GM19025 (cell line): ENCODE measurements around the gene FUNDC2.

Source experiments
- ATAC-seq: cut with Tn5 transposase; IDR thresholded peaks from one replicate; pipeline ENCODE4 v1.9.1; 2021; ENCODE audit warnings: mild to moderate bottlenecking, low read depth, moderate library complexity; ENCODE audit not compliant: unreplicated experiment

FUNDC2 gene

DNA sequence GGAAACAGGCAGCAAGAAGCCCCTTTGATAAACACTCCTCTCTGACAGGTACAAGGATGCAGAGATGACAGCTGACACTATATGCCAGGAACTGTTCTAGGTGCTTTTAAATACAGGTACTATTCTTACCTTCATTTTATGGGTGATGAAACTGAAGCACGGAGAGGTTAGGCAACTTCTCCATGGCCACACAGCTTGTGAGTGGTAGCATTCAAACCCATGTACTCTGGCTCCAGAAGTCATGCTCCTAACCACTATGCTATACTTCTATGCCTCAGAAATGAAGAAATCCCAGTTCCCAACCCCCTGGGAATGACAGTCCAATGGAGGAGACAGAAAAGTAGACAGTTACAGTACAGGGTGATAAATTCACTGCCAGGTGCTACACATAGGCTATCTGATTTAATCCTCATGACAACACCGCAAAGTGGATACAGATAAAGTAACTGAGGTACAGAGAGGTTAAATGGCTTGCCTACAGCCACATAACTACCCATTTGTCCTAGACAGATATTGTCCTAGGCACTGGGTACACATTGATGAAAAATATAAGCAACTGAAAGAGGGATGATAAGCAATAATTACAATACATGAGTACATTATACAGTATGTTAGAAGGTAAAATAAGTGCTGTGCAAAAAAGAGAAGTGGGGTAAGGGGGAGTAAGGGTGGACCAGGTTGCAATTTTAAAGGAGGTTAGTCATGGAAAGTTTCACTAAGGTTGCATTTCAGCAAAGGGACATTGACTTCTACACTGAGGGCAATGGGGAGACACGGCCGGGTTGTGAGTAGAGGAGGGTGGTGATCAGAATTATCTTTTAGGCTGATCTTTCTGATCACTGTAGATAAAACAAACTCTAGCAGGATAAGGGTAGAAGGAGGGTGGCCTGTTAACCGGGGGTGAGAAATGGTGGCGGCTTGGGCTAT lies 2.5 kb upstream of the FUNDC2 start:
- no peak for ATAC-seq

DNA sequence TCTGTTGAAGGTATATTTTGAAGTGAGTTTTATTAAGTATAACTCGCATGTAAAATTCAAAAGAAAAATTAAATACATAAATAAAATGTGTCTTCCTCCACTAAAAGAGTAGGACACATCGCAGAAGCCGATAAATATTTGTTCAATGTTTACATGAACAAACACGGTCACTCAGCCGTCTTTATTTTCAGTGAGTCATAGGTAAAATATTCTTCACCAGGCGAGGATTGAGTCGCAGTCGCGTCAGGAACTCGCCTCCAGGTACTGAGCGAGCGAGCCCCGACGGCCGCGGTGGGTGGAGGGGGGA lies 271 bp upstream of the FUNDC2 start:
- no peak for ATAC-seq

DNA sequence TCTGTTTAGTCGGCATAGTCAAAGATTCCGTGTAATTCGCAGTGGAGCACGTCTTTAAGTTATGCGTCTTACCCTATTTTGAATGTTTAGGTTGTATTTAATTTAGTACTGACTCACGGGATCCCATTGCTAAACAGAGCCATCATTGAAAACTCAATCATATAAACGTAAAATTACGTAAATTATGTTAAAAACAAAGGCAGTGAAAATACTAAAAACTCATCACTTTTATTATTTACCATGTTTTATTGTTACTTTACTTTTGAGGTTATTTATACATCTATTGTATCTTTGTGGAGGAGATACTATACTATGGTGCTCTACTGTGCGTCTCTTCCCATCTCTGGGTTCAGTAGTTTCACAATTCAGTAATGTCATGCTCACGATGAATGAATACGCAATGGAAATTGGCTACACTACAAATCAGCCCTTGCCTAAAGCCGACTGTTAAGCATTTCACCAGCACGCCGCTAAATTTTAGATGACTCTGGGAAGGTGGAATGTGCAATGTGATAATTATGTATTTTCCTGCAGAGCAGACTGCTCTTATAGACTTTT lies 944 bp downstream of the FUNDC2 start:
- ATAC-seq = no peak

DNA sequence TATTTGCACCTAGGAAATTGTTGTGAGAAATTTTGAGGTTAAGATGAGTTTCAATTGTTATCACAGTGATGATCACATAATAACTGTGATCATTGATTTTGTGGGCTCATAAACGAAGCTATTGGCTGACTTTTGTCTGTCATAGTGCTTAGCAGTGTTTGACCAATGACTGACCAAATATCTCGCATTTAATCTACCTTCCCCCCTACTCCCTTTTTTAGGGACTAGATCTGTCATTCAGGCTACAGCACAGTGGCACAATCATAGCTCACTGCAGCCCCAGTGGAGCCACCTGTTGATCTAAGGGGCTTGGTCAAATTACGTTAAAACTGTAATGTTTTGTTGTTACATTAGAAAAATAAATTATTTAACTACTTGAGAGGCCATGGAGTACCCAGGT lies 1.5 kb downstream of the FUNDC2 start:
- no peak for ATAC-seq

DNA sequence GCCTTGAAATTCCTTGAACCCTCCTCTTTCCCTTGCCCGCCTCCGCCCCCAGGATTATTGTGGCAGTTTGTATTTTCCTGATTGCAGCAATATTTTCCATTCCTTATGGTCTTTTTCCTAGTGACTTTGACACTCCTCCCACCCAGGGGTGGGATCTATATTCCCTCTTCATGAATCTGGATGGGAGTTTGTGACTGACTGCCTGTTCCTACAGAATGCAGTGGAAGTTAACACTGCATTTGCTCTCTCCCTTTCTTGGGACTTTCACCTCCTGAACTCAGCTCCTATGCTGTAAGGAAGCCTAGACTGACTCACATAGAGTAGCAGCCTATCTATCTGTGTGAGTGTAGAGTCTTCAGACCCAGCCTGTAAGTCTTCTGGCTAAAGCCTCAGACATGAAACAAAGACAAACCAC lies 2.2 kb downstream of the FUNDC2 start:
- ATAC-seq = no peak

DNA sequence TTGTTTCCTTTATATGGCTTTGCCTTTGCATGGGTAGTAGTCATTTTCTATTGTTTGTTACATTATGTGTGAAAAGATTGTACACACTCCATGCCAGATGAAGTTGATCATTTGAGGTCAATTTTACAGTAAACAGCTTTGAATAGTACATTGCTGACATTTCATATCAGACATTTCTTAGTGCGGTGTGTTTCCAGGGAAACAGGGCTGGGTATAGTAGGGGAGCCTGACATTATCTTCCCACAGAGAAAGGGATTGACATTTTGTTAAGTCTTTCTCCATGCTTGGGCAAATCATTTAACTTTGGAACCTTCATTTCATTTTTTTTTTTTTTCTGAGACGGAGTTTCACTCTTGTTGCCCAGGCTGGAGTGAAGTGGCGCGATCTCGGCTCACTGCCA lies 5.0 kb downstream of the FUNDC2 start:
- no peak for ATAC-seq

DNA sequence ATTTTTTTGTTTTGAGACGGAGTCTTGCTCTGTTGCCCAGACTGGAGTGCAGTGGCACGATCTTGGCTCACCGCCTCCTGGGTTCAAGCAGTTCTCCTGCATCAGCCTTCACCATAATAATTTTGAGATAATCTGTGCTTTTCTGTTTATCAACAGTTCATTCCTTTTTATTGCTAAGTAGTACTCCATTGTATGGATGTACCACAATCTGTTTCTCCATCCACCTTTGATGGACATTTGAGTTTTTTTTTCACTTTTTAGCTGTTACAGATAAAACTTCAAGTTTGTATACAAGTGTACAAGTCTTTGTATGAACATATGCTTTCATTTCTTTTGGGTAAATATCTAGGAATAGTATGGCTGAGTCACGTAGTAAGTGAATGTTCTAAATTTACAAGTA lies 9.0 kb downstream of the FUNDC2 start:
- no peak for ATAC-seq

DNA sequence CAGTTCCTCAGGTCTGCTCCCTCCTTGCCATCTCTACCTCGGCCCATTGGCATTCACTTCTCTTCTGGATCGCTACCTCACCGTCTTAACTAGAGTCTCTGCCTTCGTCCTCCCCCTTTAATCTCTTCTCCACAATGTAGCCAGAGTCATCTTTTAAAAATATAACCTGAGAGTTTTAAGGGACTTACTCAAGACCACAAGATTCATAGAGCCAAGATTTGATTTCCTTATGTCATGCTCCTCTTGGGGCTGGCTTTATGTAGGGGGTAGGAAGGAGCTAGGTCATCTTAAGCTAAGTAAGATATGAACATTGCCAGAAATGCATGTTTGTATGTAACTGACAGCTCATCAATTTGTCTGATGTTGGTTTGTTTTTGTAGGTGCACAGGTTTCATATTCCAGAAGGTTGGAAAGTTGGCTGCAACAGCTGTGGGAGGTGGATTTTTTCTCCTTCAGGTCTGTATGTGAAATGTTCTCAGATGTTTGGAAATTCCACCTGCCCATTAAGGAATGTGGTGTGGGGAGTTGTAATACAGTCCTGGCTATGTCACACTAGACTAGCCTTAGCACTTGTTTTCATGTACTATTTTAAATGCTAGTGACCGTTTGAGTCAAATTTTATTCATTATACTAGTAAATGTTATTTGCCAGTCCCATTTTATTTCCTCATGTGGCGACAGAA lies 19.6 kb downstream of the FUNDC2 start:
- no peak for ATAC-seq

DNA sequence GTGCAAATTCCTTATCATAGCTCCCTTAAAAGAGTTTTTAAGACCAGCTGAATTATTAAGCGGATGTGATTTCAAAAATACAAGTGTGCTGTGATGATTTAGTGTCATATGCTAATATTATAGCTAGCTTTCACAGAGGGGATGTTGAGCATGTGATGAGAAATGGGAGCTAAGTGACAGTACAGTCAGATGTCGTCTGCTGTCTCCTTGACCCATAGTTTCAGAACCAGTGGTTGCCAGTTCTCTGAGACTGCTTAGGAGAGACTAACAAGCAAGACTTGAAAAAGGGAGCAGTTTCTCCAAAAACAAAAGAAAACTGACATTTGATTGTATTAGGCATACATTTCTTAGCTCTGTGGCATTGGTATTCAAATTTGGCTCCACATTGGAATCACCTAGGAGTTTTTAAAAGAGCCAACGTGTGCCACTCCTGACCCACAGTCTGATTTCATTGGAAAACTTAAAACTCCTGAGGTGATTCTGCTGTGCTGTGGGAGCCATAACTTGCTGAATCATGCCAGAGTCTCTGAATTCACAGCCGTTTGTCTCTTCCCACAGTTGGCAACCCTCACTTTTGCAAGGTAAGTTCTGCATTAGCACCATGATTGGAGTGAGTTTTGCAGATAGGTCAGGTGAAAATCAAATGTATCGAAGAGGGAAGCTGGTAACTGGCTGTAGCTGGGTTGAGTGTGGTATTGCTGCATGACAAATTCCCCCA lies 20.3 kb downstream of the FUNDC2 start:
- ATAC-seq = no peak

DNA sequence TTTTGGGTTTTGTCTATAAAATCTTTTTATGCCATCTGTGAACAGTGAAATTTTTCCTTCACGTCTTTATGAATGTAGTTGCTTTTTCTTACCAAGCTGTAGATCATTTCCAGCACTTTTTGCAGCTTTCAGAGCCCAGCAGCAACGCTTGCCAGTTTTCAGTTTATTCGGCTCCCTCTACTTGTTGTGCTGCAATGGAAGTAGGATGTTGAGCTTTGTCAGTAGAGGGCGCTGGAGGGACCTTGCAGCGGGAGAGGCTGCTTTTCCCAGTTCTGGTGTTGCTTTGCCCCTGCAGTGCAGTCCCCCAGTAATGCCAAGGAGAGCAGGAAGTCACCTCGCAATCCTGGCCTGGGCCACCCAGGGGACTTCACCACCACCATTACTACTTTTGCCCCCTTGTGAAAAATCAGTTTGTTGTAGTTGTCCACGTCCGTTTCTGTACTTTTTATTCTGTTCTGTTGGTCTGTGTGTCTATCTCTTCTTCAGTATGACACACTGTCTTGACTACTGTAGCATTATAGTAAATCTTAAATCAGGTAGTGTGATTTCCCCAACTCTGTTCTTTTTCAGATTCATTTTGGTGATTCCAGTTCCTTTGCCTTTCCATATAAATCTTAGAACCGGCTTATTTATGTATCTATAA lies 22.5 kb downstream of the FUNDC2 start:
- no peak for ATAC-seq

DNA sequence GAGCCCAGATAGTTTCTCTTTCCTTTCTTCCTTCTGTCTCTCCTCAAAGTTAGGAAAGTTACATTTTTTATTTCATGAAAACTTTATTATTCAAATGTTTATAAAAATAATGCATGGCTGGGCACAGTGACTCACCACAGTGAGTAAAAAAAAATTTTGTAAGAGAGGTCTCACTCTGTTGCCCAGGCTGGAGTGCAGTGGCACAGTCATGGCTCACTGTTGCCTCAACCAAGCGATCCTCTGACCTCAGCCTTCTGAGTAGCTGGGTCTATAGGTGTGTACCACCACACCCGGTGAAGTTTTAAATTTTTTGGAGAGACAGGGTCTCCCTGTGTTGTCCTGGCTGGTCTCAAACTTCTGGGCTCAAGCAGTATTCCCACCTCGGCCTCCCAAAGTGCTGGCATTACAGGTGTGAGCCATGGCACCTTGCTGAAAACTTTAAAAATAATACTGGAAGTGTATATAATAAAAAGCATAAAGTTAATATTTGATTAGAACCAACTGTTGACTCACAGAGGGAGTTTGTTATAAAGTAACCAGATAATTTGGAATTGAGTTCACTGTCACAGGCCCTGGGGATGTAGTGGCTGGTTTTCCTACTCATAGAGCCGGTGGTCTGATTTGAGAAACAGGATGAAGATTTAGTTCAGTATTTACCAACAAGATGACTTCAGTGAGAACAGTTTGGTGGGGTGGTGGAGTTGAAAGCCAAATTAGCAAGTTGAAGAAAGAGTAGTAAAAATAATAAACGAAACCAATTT lies 26.3 kb downstream of the FUNDC2 start:
- no peak for ATAC-seq

DNA sequence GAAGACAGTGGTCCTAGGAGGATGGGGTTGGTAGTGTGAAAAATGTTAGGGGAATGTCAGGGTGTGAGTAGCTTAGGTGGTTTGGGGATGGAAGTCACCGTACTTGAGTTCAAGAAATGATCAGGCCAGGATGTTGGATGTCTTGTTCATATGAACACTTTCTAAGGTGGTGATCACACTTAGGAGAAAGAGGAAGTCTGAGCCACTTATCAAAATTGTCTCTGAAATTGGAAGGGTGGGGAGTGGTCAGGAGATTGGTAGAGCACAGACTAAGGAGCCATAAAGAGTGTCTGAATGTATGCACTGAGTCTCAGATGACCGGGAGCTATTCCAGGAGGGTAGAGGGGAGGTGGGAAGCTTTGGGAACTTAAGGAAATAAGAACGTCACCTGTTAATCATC lies 27.0 kb downstream of the FUNDC2 start:
- no peak for ATAC-seq

DNA sequence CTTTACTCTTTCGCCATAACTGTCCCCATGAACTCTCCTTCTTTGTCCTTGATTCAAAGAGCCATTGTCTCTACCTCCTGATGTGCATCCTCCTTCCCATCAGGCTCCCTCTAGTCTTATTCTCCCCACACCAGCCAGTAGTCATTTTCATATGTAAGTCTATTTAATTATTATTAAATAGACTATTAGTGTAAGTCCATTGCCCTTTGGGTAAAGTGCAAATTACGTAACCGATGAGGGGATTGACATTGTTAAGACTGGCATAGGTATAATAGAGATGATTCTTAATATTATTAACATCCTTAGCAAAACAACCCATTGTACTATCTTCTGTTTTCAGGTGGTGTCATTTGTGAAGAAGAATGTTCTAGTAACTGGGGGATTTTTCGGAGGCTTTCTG lies 27.6 kb downstream of the FUNDC2 start:
- no peak for ATAC-seq

DNA sequence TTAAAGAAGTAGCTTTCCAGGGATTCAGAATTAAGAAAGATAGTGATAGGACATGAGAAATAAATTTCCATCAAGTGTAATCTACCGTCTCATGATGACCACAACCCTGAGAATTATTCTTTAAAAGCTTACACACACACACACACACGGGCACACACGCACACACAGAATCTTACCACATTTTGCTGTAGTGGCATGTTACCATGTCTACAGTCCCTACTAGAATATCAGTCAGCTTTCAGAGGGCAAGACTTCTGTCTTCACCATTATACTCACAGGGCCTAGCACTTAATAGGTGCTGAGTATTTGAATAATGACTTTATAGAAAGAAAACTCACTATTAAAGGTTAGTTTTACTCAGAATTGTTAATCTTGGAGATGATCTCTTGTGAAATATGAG lies 28.9 kb downstream of the FUNDC2 start:
- no peak for ATAC-seq

DNA sequence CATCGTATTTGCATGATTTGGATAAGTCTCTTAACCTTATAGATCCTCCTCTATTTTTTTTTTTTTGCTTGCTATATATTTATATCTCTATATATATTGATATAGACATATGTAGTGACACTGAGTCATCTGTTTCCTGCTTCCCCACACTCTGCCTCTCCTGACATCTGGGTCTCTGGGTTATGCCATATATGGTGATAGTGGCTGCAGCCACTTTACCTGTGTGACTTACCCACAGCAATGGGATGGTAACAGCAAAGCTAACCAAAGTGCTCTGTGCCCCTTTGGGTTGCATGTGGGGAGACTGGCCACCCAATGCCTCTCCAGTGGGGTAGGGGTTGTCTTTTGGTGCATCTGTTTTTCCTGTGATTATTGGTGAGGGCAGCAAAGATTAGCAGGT lies 29.8 kb downstream of the FUNDC2 start:
- ATAC-seq = no peak

DNA sequence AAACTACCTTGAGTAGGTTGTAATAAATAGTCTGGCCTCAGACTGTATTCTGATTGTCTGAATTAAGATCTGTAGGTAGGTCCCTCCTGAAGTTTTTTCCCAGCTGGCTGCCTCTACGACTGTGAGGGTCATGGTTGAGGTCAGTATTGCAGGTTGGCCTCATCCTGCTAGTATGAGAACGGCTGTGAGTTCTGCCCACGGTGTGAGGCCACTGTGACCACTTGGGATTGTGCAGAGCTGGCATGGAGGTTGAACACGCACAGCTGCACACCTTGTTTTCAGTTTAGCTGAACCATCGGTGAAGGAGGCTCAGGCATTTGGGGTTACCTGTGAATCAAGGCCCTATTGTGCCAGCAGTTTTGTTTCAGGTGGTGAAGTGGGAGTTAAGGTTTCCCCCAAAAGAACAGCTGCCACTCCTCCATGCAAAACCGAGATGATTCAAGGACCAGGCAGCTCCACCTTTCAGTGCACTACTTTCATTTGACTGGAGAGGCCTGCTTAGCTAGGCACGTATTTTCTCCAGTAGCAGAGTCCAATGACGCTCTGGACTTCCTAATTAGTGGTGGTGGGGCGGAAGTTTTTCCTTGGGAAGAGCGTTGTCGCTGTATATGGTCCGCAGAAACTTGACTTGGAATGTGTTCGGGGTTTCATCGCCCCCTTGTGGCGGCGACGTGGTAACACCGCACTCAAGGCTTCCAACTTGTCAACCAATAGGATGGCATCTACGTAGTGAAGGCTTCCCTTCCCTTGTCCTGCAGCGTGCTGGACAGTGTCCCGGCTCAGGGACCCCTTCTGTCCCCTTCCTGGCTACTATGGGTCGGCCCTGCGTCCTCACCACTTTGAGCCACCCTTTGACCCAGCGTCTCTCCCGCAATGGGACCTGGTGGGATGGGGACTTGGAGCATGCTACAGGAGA lies 30.5 kb downstream of the FUNDC2 start:
- peak; percentile 81 for ATAC-seq

DNA sequence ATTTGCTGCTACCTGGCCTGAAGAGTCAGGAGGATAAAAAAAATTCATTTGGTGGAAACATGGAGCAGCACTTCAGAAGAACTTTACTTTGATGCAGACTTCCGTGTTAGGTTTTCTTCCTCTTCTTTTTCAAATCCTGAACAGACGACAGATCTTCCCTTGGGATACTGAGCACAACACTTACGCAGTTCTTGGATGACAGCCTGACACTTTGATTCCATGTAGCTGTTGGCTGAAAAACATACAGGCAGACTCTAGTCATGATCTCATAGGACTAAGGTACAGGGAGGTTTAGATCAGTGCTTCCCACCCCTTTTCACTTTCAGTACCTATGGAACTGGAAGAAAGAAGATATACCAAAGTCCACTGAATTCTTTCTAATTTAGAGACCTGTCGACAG lies 35.1 kb downstream of the FUNDC2 start:
- no peak for ATAC-seq

DNA sequence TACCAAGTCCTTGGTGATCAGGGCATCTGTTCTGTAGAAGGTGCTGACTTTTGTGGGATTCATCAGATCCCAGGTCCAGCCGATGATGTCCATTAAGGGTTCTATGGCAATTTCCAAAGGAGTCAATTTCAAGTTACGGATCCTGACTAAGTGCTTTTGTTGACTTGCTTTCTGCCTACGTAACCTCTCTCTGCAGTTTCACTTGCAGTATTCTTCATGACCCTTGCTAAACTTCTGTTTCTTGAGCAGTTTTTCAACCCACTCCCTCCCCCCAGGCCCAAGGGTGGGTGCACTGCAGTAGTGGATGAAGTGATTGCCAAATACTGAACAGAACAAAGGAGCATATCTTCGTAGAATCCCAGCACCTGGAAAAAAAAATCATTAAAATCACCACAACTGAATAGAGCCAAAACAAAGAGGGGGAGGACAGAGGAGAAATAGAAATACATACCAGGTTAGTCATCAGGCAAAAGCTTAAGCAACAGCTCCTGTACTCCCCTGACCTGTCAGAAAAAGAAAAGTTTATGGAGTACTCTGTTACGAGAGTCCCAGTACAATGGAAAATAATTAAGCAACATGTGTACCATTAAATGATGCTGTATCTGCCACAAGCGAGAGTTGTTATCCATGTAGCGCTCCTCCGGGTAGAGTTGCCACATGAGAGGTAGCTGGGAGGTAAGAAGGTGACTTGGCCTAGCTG lies 38.5 kb downstream of the FUNDC2 start:
- no peak for ATAC-seq
